ENCODE measurements around the gene NR2F2. TPM values are rescaled to one million over a fixed set of nuclear protein-coding genes. Genes with fewer than 3 reads are reported as not detected.

The NR2F2 gene
- polyA plus RNA-seq, 1 of the 3 experiments (the other 2 are of a cell fraction) = 3.9 TPM

DNA sequence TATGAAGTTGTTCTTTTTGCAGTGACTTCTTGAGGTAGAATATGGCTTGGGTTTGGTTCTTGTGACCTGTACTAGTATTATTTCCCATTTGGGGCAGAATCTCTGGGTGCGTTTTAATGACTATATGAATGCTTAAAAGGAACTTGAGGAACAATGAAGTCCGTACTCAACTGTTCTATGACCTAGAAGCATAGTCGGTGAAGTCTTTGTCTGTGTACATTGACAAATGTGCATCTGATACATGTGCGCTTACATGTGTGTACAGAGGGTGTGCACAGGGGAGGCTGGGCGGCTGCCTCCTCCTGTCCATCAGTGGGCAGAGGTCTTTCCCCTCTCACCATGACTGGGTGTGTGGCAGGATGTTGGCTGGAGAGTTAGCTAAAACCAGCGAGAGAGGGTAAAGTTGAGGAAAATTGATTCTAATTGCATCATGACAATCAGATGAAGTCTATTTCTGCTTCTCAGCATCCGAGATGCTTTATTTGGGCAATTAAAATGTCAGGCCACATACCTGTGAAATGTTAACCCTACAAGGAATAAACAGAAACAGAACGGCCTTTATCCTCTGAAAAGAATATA, 1.0 kb upstream of the NR2F2 start:
- ChIA-PET CTCF (interaction anchor here (1.4 to 4.7 kb wide), 3 partner anchors 12 to 256 kb away, joined by 3 to 42 read pairs (median 28); no protein-coding TSS in a partner anchor), POLR2A (no interaction called here)
- no peaks in the 10 kb centered on the region for H3K36me3 ChIP-seq (replicated peaks in 1 of 2; ENCODE audit: control insufficient read depth in 1 of 2, insufficient read depth in 2 of 2, low read length in 1 of 2)
- no peak overlapping the region for H3K27ac ChIP-seq (ENCODE audit: low read depth in 2 of 2, low read length in 1 of 2)
- peak overlapping the region; percentile 63 to 68 for H3K4me3 ChIP-seq (ENCODE audit: low read depth in 2 of 2, low read length in 1 of 2)
- peaks cover 42% of the 10 kb centered on the region for H3K27me3 ChIP-seq (ENCODE audit: insufficient read depth)
- DNase-seq = no peak
- H3K4me1 ChIP-seq (ENCODE audit: control insufficient read depth in 1 of 2, insufficient read depth in 2 of 2, low read depth in 1 of 2, low read length in 1 of 2) = peaks cover 0 to 3% of the 10 kb centered on the region in 2 experiments; a peak in 1 of 4 replicates
- 0 out of 2 replicates have a peak, but pooled peaks cover 6% of the 10 kb centered on the region for H3K79me2 ChIP-seq (ENCODE audit: insufficient read depth)
- no peaks in the 10 kb centered on the region for H3K9me2 ChIP-seq
- H4K20me1 ChIP-seq (ENCODE audit: insufficient read depth) = no peaks in the 10 kb centered on the region
- peak overlapping the region; percentile 82 for H3K4me2 ChIP-seq
- H3F3A ChIP-seq (replicated peaks; ENCODE audit: insufficient read depth) = peaks cover 4% of the 10 kb centered on the region
- H2AFZ ChIP-seq (ENCODE audit: low read depth) = peak overlapping the region; percentile 86
- H3K9ac ChIP-seq = no peak overlapping the region
- TF ChIP-seq MEF2A (IDR thresholded peaks at IDR 0.05; ENCODE audit: borderline replicate concordance, low read depth) = no peak
- WGBS (ENCODE audit: low lambda C conversion rate) = 21% methylated on average over 8 of the region's 8 CpGs
- no peaks in the 10 kb centered on the region for H3K9me3 ChIP-seq

DNA sequence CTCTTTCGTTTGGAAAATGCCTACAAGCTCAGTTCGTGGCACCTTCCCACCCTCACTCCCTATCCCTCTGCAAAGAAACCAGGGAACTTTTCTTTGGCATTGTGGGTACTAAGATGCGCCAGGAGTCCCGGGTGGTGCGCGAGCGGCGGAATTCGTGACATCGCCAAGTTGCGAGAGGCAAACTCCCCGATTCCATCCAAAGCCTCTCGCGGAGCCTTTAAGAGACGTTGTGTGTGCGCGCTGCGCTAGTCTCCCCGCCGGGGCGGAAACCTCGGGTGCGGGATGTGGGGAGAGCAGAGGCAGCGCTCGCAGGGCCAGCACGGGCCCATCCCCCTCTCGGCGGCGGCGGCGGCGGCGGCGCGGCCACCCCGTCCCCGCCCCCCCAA, 443 bp upstream of the NR2F2 start:
- ChIA-PET POLR2A (no interaction called here), CTCF (interaction anchor here (1.4 to 4.7 kb wide), 2 partner anchors 11 to 255 kb away, joined by 3 to 42 read pairs; no protein-coding TSS in a partner anchor)
- no peak for TF ChIP-seq SIN3A (IDR thresholded peaks at IDR 0.05; ENCODE audit: borderline replicate concordance, low read depth, low read length)
- no peak for TF ChIP-seq YY1 (IDR thresholded peaks at IDR 0.05; ENCODE audit: low read depth)
- TF ChIP-seq MXI1 (IDR thresholded peaks at IDR 0.05; ENCODE audit: low read depth, low read length) = no peak
- TF ChIP-seq FOXJ3 (CRISPR knock-in tag; IDR thresholded peaks at IDR 0.05) = no peak
- TF ChIP-seq NRF1 (IDR thresholded peaks at IDR 0.05; ENCODE audit: low read depth, low read length) = no peak
- TF ChIP-seq FOSL2 (IDR thresholded peaks at IDR 0.05; ENCODE audit: borderline replicate concordance, low read depth) = no peak
- TF ChIP-seq RXRA (IDR thresholded peaks at IDR 0.05; ENCODE audit: borderline replicate concordance, low read depth) = no peak
- TF ChIP-seq CHD2 (IDR thresholded peaks at IDR 0.05; ENCODE audit: low read length, partially characterized antibody) = no peak
- TF ChIP-seq RAD21 (IDR thresholded peaks at IDR 0.05; ENCODE audit: low read length) = no peak
- TF ChIP-seq, protein P1, sequence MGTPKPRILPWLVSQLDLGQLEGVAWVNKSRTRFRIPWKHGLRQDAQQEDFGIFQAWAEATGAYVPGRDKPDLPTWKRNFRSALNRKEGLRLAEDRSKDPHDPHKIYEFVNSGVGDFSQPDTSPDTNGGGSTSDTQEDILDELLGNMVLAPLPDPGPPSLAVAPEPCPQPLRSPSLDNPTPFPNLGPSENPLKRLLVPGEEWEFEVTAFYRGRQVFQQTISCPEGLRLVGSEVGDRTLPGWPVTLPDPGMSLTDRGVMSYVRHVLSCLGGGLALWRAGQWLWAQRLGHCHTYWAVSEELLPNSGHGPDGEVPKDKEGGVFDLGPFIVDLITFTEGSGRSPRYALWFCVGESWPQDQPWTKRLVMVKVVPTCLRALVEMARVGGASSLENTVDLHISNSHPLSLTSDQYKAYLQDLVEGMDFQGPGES (IDR thresholded peaks at IDR 0.05; ENCODE audit: low read depth, low read length) = no peak
- TF ChIP-seq, protein P2, sequence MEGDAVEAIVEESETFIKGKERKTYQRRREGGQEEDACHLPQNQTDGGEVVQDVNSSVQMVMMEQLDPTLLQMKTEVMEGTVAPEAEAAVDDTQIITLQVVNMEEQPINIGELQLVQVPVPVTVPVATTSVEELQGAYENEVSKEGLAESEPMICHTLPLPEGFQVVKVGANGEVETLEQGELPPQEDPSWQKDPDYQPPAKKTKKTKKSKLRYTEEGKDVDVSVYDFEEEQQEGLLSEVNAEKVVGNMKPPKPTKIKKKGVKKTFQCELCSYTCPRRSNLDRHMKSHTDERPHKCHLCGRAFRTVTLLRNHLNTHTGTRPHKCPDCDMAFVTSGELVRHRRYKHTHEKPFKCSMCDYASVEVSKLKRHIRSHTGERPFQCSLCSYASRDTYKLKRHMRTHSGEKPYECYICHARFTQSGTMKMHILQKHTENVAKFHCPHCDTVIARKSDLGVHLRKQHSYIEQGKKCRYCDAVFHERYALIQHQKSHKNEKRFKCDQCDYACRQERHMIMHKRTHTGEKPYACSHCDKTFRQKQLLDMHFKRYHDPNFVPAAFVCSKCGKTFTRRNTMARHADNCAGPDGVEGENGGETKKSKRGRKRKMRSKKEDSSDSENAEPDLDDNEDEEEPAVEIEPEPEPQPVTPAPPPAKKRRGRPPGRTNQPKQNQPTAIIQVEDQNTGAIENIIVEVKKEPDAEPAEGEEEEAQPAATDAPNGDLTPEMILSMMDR (IDR thresholded peaks at IDR 0.05) = no peak
- TF ChIP-seq, protein P3, sequence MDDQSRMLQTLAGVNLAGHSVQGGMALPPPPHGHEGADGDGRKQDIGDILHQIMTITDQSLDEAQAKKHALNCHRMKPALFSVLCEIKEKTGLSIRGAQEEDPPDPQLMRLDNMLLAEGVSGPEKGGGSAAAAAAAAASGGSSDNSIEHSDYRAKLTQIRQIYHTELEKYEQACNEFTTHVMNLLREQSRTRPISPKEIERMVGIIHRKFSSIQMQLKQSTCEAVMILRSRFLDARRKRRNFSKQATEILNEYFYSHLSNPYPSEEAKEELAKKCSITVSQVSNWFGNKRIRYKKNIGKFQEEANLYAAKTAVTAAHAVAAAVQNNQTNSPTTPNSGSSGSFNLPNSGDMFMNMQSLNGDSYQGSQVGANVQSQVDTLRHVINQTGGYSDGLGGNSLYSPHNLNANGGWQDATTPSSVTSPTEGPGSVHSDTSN (IDR thresholded peaks at IDR 0.05) = no peak
- no peak for TF ChIP-seq POLR2AphosphoS5 (IDR thresholded peaks at IDR 0.05; ENCODE audit: low read depth, low read length)
- TF ChIP-seq, protein P4, sequence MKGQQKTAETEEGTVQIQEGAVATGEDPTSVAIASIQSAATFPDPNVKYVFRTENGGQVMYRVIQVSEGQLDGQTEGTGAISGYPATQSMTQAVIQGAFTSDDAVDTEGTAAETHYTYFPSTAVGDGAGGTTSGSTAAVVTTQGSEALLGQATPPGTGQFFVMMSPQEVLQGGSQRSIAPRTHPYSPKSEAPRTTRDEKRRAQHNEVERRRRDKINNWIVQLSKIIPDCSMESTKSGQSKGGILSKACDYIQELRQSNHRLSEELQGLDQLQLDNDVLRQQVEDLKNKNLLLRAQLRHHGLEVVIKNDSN (IDR thresholded peaks at IDR 0.05; ENCODE audit: borderline replicate concordance, low read depth) = no peak
- TF ChIP-seq GABPA (IDR thresholded peaks at IDR 0.05; ENCODE audit: low read depth) = no peak
- TF ChIP-seq, protein P5, sequence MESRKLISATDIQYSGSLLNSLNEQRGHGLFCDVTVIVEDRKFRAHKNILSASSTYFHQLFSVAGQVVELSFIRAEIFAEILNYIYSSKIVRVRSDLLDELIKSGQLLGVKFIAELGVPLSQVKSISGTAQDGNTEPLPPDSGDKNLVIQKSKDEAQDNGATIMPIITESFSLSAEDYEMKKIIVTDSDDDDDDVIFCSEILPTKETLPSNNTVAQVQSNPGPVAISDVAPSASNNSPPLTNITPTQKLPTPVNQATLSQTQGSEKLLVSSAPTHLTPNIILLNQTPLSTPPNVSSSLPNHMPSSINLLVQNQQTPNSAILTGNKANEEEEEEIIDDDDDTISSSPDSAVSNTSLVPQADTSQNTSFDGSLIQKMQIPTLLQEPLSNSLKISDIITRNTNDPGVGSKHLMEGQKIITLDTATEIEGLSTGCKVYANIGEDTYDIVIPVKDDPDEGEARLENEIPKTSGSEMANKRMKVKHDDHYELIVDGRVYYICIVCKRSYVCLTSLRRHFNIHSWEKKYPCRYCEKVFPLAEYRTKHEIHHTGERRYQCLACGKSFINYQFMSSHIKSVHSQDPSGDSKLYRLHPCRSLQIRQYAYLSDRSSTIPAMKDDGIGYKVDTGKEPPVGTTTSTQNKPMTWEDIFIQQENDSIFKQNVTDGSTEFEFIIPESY (IDR thresholded peaks at IDR 0.05; ENCODE audit: borderline replicate concordance, low read depth) = no peak
- no peak overlapping the region for H3K9ac ChIP-seq
- H3K27me3 ChIP-seq (ENCODE audit: insufficient read depth) = peaks cover 38% of the 10 kb centered on the region
- H3K9me2 ChIP-seq = no peaks in the 10 kb centered on the region
- no peaks in the 10 kb centered on the region for H3K9me3 ChIP-seq
- H3K4me3 ChIP-seq (ENCODE audit: low read depth in 2 of 2, low read length in 1 of 2) = peak overlapping the region; percentile 63 to 68
- peaks cover 4% of the 10 kb centered on the region for H3F3A ChIP-seq (replicated peaks; ENCODE audit: insufficient read depth)
- peak overlapping the region; percentile 82 for H3K4me2 ChIP-seq
- H3K27ac ChIP-seq (ENCODE audit: low read depth in 2 of 2, low read length in 1 of 2) = no peak overlapping the region
- H3K4me1 ChIP-seq (ENCODE audit: control insufficient read depth in 1 of 2, insufficient read depth in 2 of 2, low read depth in 1 of 2, low read length in 1 of 2) = peaks cover 0 to 3% of the 10 kb centered on the region in 2 experiments; a peak in 1 of 4 replicates
- H3K79me2 ChIP-seq (ENCODE audit: insufficient read depth) = 0 out of 2 replicates have a peak, but pooled peaks cover 6% of the 10 kb centered on the region
- no peak for DNase-seq
- no peaks in the 10 kb centered on the region for H3K36me3 ChIP-seq (replicated peaks in 1 of 2; ENCODE audit: control insufficient read depth in 1 of 2, insufficient read depth in 2 of 2, low read length in 1 of 2)
- H4K20me1 ChIP-seq (ENCODE audit: insufficient read depth) = no peaks in the 10 kb centered on the region
- 2% methylated on average over 9 of the region's 37 CpGs for WGBS (ENCODE audit: low lambda C conversion rate)
- peak overlapping the region; percentile 86 for H2AFZ ChIP-seq (ENCODE audit: low read depth)
